GM21515 (cell line): ENCODE data around the gene PTPRD.
"Not testable (repeated sequence)": the region's sequence is repeated elsewhere in the genome, so short reads cannot be mapped to it uniquely, and the experiment has no call there.

Source experiments
- ATAC-seq: cut with Tn5 transposase; IDR thresholded peaks from one replicate; pipeline ENCODE4 v1.9.1; 2021; ENCODE audit not compliant: unreplicated experiment

PTPRD gene

GRCh38 chr9:9552665-9553064, 1060.1 kb downstream of the PTPRD start:
- no peak for ATAC-seq

GRCh38 chr9:9538766-9539165, 1074.0 kb downstream of the PTPRD start:
- ATAC-seq = no peak

GRCh38 chr9:9538356-9538755, 1074.4 kb downstream of the PTPRD start:
- ATAC-seq = no peak

- no peak for ATAC-seq
Observed at GRCh38 chr9:9536523-9536922, 1076.3 kb downstream of the PTPRD start.

- no peak for ATAC-seq
Observed at GRCh38 chr9:9523476-9524139, 1089.2 kb downstream of the PTPRD start.

- no peak for ATAC-seq
Observed at GRCh38 chr9:9522406-9522805, 1090.4 kb downstream of the PTPRD start.

GRCh38 chr9:9521033-9521779, 1091.6 kb downstream of the PTPRD start:
- no peak for ATAC-seq

- ATAC-seq = no peak
Observed at GRCh38 chr9:9504869-9505268, 1107.9 kb downstream of the PTPRD start.

GRCh38 chr9:9499546-9499945, 1113.3 kb downstream of the PTPRD start:
- ATAC-seq = no peak

GRCh38 chr9:9498846-9499245, 1114.0 kb downstream of the PTPRD start:
- ATAC-seq = no peak

- no peak for ATAC-seq
Observed at GRCh38 chr9:9498128-9498527, 1114.7 kb downstream of the PTPRD start.

GRCh38 chr9:9494336-9494735, 1118.5 kb downstream of the PTPRD start:
- no peak for ATAC-seq

- no peak for ATAC-seq
Observed at GRCh38 chr9:9492506-9492905, 1120.3 kb downstream of the PTPRD start.

GRCh38 chr9:9489183-9489582, 1123.6 kb downstream of the PTPRD start:
- no peak for ATAC-seq

GRCh38 chr9:9483175-9483574, 1129.6 kb downstream of the PTPRD start:
- ATAC-seq = no peak

GRCh38 chr9:9478741-9479140, 1134.1 kb downstream of the PTPRD start:
- no peak for ATAC-seq

GRCh38 chr9:9469271-9469670, 1143.5 kb downstream of the PTPRD start:
- no peak for ATAC-seq

- ATAC-seq = not testable (repeated sequence)
Observed at GRCh38 chr9:9441874-9442273, 1170.9 kb downstream of the PTPRD start.

- ATAC-seq = no peak
Observed at GRCh38 chr9:9437641-9438040, 1175.2 kb downstream of the PTPRD start.

- not testable (repeated sequence) for ATAC-seq
Observed at GRCh38 chr9:9426454-9426853, 1186.3 kb downstream of the PTPRD start.

- no peak for ATAC-seq
Observed at GRCh38 chr9:9412241-9412640, 1200.6 kb downstream of the PTPRD start.

GRCh38 chr9:9410736-9411135, 1202.1 kb downstream of the PTPRD start:
- ATAC-seq = no peak

- no peak for ATAC-seq
Observed at GRCh38 chr9:9399982-9400381, 1212.8 kb downstream of the PTPRD start.
